CD4-positive, alpha-beta T cell treated with Interleukin-4 for 1 hour (primary cell): ENCODE measurements around the gene ARHGAP6.

Source experiments
- DNase-seq, 2 donors: peaks; one replicate each; pipeline ENCODE4 v3.0.0-alpha.2; 2020 to 2022

Gene ARHGAP6

DNA sequence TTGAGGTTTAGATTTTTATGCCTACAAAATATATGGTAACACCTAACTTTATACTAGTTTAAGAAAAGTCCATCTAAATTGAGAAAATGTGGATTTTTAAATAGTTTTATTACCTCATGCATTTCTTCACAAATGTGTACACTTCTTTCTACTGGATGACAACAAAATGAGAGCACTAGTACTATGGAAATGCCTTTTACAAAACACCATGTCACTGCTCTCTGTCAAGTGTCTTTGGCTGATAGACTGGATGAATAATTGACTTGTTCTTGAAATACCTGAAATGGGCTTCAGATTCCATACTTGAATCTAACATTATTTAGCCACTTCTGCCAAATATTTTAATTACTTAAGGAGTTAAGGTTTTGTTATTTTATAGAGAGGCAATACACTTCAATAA lies 323.0 kb downstream of the ARHGAP6 start:
- no peak for DNase-seq

DNA sequence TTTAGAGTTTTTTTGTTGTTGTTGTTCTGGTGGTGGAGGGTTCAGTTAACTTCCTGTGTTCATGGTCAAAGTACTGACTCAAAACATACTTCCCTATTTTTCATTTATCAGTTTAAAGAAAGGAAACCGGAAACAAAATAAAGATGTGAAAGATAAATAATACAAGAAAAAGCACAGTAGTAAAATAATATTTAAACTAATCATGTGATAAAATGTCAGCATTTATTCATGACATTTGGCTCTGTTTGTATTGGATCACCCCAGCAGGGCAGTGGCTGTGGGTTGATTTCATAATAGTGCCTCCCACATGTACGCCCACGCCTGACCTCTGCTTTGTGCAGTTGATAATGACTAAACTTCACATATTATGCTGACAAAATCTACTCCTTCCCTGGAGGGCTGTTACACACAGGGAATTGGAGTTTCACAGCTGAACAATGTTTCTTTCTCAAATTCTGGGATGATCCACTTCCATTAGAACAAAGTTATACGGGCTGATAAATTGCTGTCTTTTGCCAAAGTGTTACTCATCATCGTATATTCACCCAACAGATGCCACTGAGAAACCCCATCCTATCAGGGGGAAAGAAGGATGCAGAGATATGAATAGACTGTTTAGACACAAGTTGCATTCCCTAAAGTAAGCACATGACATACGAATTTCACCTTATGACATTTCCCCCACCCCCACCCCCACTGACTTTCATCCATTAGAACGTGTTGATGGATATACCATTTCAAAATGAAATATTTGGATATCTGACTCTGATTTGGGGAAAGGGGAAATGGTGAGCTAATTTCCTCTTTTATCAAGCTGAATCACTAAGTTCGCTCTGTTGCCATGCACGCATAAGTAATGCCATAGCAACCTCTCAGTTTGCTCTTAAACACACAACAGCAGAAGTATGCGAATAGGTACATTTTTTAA lies 324.2 kb downstream of the ARHGAP6 start:
- peak; percentile 13 to 66 for DNase-seq

DNA sequence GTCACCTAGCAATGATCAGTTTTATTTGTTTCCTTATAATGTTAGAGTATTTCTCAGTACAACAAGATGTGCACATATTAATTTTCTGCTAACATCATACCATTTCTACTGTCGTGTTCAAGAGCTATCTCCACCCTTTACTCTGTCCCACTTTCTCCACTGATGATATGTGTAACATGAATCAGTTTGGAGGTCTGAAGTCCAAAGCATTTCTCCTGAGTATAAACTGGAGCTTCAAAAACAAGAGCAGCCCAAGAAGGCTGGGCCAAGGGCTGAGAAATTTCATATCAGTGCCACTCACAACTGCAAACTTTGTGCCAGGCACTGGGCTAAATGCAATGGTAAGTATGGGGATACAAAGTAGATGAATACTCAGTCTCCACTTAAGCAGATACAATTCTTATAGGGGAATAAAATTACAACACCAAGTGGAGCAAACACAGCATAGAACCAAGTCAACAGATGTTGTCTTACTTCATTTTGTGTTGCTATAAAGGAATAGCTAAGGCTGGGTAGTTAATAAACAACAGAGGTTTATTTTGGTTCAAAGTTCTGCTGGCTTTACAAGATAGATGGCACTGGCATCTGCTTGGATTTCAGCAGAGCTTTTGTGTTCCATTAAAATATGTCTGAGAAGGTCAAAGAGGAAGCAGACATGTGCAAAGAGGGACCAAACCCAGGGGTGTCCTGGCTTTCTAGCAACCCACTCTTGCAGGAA lies 328.3 kb downstream of the ARHGAP6 start:
- no peak for DNase-seq

DNA sequence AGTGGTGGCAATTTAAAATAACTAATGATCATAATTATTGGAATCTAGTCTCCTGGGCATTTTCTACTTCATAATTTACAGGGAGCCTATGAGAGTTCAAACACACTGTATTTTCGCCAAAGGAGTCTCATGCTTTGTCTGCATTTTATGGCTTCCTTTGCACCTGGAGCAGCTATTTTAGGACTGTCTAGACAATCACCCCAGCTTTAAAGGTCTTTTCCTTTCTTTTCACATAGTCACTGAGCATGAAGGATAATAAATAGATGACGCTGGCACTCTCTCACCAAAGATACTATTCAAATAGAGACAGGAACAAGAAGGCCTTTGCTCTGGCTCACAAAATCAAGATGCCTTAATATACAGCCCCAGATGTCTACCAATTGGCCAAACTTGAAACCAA lies 329.5 kb downstream of the ARHGAP6 start:
- no peak for DNase-seq

DNA sequence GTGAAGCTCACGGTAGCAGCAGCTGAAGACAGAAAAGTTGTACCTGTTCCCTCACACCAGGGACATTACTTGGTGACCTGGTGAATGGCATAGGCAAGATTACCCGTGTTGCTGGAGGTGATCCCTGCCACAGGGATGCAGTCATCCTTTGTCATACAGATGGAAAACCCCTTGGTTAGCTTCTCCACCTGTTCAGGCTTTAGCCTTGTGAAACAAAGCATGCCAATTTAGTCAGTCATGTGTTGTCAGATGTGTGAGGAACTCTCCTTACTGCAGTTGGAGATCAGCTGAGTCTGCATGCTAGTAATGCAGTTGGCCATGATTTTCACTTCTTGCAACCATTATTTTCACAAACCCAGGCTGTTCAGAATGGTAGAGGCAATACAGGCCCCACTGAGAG lies 331.6 kb downstream of the ARHGAP6 start:
- no peak for DNase-seq

DNA sequence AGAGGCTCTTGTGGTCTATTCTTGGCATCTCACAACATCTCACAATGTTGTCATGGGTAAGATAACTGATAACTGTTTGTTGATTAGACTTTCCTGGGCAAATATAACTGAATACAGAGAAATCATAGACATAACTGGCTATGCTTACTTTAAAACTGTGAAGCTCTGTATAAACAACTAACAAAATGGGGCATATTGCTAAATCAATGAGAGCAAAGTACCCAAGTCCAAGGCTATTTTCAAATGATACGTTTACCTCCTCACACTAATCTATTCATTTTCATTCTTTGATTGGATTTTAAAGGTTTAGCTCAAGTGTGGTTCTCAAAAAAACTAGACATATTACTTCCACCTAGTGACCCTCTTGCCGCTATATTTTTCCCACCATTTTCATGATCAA lies 333.9 kb downstream of the ARHGAP6 start:
- DNase-seq = no peak

DNA sequence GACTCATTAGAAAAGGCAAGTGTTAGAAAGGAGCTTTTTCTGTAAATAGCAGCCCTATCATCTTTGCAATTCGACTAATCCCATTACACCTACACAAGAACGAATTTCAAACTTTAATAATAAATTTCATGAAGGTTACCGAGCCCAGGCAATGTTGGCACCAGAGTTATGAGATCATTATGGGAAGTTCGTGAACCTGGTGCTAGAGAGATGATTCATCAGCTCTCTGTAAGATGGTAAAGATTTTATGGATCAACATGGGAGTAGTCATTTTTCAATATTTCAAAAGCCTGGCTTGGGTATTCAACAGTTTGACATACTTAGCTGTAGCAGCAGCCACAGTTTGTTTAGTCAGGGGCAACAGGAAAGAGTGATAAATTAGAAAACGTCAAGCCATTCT lies 336.7 kb downstream of the ARHGAP6 start:
- no peak for DNase-seq

DNA sequence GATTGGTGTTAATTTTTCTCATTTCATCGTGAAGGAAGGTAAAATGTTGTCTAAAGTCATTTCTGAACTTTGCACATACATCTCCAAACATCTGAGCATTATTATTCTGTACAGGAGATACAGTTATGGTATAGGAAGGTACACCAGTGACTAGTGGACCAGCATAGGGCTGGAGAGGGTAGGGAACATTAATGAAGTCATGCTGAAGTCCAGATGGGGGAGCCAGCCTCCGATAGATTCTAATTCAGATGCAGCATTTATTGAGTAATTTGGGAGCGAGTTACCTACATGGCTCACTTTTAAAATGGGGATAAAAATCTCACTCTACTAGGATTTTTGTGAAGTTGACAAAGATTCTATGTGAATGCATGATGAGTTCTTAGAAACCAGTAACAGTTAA lies 337.6 kb downstream of the ARHGAP6 start:
- DNase-seq = no peak

DNA sequence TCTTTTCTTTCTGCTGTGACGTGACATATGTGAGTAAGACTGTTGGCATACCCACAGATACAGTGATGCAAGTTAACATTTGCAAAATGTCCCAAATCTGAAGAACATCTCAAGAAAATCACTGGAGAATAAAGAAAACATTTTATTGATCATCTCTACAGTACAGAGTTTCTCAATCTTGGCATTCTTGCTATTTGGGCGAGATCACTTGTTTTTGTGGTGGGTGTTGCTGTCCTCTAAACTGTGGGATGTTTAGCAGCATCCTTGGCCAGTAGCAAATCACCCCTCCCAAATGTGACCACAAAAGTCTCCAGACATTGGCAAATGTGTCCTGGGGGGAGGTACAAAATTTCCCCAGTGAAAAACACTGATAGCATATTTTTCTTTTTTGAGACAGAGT lies 343.7 kb downstream of the ARHGAP6 start:
- DNase-seq = no peak

DNA sequence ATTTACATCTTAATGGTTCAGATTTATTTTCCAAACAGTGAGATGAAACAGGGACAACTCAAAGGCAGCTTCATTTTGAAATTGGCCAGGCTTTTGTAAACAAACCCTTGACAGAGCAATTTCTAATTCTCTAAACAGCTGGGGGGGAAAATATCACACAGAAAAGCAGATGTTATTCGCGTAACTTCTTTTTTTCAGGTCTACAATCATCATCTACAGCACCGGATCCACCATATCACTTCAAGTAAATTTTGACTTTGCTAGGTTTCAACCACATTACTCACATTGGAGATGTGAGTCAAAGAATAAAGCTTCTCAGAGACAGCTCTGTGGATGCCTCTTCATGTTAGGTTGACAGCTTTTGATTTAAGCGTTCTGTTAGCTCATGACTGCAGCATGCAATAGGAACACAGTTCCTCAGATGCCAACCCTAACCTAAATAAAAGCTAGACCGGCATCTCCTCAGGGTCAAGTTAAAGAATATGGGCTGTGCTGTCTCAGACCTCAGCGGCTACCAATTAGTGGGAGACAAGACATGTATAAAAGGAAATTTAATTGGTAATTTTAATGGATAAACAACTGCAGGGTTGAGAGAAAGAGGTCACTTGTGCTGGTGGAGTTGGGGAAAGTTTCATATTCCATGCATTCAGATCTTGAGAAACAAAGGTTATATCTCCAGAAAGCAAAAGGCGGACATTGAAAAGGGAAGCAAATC lies 345.8 kb downstream of the ARHGAP6 start:
- no peak for DNase-seq

DNA sequence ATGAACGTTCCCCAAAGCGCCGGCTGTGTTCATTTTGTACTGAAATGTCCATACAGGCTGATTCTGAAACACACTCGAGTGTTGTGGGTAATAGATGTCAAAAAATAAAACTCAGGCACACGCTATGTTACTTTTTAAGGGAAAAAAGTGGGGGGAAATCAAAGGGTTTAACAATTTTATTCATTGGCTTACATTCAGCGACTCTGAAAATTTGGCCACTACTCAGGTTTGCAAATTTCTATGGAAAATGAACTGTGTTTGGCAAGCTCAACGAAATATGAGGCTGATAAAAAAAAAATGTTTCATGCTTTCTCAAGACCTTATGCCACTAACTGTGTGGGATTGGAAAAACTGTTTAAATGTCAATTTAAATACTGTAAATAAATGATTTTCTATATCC lies 354.0 kb downstream of the ARHGAP6 start:
- DNase-seq = no peak

DNA sequence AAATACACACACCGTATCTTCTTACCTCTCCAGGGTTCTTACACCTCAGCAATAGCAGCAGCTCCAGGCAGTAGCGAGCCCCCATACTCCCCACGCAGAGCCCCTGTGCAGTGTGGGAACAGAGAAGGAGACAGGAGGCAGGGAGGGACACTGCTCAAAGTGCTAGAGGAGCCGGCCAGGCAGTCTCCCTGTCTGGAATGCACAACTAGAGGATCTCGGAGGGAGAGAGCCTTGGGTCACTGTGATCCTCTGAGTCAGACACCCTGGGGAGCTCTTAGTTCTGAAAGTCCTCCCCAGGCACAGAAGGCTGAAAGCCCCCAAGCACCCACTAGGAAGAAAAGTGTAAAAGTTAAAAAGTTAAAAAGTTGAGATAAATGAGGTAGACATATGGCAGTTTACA lies 356.5 kb downstream of the ARHGAP6 start:
- no peak for DNase-seq

DNA sequence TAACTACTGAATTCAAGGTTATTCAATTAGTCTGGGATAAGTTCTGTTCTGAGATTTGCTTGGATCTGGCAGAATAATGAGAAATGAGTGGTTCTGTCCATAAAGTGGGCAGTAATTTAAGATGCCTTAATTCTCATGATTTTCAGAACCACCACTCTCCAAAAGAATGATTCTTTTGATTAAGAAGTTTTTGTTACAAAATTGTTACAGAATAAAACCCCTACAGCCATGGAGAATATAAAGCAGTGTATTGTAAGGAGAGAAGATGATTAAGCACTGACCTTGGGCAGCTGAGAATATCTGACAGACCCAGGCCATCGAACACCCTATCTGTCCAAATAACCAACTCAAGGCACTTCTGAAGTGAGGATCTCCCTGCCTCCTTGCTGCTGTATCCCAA lies 360.1 kb downstream of the ARHGAP6 start:
- DNase-seq = no peak

DNA sequence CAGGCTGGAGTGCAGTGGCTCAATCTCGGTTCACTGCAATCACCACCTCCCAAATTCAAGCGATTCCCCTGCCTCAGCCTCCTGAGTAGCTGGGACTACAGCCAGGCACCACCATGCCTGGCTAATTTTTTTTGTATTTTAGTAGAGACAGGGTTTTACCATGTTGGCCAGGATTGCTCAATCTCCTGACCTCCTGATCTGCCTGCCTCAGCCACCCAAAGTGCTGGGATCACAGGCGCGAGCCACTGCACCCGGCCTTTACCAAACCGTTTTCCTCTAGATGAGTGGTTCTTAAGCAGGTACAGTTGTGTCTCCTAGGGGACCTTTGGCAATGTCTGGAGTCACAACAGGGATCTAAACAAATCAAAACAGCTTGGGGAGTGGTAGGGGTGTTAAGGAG lies 360.9 kb downstream of the ARHGAP6 start:
- DNase-seq = no peak

DNA sequence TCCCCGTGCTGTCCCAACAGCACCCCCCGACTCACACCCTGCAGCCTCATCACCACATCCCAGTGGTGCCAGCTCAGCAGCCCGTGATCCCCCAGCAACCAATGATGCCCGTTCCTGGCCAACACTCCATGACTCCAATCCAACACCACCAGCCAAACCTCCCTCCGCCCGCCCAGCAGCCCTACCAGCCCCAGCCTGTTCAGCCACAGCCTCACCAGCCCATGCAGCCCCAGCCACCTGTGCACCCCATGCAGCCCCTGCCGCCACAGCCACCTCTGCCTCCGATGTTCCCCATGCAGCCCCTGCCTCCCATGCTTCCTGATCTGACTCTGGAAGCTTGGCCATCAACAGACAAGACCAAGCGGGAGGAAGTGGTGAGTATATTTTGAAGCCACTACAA lies 367.1 kb downstream of the ARHGAP6 start:
- DNase-seq = no peak

DNA sequence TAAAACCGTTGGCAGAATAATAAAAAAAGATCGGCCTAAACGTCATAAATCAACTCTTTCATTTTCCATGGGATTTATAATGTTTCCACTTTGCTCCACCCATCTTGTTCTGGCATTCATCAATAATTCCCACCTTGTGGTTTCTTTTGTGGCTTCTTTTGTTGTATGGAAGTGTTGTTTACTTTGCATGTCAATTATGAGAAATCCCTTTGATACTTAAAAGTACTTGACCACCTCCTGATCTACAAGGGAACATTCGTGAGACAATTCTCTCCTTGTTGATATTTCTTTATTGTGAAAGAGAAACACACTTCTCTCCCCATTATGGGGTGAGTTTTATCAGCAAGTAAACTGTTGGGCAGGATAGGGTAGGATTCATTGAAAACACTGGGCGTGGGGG lies 369.7 kb downstream of the ARHGAP6 start:
- no peak for DNase-seq

DNA sequence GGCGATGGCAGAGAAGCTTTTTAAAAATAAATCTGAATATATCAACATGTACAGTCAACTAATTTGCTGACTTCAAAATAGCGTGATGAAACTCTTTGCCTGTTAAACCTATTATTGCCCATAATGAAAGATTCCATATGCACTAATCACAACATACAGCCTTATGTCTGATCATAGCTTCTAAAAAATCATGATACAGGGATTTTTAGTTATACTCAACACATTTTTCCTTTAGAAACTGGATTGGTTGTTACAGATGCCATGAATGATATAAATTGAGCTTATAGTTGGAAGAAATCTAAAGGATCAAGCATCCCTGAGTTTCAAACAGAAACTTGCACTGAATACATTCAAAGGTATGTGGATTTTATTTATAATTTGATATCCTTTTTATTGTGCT lies 372.6 kb downstream of the ARHGAP6 start, which contains the start of gene AMELX:
AMELX (plus strand) TSS at position 301 of the 400 bp plus-strand sequence. CDS start 1,376 bp downstream, outside the sequence.
- DNase-seq = no peak

DNA sequence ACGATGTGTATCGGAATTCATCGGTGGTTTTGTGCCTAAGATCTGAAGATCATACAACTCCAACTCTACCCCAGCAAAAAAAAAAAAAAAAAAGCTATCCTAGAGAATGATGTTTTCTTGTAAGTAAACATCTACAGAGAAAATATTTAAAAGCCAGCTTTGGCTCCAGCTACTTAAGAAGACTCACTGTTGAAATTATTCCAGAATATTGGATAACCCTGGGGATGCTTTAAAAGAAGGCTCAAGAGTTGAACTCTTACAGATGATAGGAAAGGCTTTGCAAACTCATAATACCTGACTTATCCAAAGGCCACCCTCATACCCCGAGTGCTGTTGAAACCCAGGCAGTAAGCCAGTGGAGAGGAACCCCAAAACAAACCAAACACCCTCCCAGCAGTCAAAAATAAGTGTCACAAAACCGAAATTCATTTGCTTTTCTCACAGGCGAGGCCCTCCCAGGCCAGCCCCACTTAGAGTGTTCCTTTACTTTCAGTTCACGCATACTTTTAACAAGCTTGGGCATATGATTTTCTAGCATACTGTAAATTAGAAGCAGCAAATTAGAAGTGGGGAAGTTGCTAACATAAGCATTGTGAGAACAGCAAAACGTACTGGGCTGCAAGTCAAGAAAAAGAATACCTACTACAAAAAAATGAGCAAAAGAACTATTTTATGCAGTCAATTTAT lies 375.2 kb downstream of the ARHGAP6 start:
- no peak for DNase-seq

DNA sequence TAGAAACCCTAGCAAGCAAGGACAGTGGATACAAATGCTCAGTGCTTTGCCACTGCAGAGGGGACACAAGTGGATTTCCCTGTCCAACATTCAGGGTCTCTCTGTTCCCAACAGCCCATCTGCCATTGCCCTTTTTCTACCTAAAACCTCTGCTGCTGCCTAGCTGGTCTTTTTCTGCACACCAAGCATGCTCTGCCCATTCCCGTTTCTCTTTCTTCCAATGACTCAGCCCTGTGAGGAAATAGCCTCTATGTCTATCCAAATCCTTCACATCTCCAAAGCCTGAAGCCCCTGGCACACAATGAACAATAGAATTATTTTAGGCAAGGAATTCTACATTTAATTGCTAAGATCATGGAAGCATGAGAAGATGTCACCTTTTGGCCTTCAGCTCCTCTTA lies 378.2 kb downstream of the ARHGAP6 start:
- DNase-seq = no peak

DNA sequence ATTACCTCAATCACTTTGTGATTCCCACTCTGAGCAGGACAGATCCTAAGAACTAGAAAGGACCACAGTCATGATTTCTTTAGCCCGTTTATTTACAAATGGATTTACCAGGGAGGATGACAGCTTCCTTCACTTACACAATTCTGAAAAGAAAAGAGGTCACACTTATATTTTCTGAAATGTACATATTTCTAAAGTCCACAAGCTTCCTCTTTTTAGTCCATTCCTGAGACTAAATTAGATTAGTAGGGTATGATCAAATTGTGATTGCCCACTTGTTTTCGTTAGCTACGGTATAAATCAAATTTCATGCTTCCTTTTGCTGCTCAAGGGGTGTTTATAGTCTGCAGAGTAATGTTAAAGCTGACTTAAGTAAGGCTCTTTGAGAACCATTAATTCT lies 380.1 kb downstream of the ARHGAP6 start:
- DNase-seq = no peak

DNA sequence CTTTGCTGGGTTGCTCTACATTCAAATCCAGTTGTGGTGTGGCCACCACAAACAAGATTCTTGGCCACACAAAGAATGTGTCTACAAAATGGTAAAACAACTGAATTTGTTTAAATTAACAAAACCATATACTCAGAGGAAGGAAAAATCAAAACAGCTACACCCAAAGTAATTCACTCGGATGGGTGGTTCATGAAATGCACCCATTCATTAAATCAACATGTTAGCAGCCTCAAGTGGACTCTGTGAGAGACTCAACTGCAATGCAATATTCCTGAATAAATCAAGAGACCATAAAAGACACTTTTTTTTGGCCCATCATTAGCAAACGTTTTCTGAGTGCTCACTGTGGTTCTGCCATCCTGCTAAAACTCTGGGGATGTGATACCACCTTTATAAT lies 383.7 kb downstream of the ARHGAP6 start:
- DNase-seq = no peak

DNA sequence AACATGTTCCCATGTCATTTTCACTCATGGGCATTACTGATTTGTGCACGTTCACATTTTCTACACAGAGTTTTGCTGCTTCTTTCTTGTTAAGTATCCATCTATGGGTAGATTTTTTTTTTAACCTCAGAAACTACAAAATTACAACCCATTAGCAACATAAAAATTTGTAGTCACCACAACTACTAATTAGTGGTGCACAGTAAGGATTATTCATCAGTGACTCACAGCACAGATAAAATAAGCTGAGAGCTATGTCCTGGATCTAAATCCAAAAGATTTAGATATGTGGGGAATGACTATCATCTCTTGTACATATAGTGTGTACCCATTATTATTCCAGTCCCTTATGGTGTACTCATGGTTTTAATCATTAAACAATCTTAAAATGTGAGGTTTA lies 392.2 kb downstream of the ARHGAP6 start:
- no peak for DNase-seq

DNA sequence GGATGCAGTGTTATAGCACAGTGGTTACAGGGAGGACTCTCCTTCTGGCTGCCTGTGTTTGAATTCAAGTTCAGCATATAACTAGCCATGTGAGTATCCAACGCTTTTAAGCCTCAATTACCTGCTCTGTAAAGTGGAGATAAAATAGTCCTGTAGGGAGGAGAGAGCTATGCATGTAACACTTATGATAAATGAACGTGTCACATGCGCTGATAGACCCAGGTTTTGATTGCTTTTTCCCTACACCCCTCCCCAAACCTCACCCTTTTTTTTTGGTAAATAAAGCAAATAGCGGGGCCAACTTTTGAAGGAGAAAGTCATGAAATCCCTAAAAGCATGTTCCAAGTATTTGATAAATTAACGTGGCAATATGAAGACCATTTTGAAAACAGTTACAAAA lies 392.9 kb downstream of the ARHGAP6 start:
- no peak for DNase-seq
